Activated naive CD4-positive, alpha-beta T cell treated with anti-CD3 and anti-CD28 coated beads, Interleukin-2, amount 50 U/mL, for 72 hours (primary cell): ENCODE results near the gene NTSR2. TPM values are rescaled to one million over a fixed set of nuclear protein-coding genes. Genes with fewer than 3 reads are reported as not detected.
"Not testable (repeated sequence)": the region's sequence is repeated elsewhere in the genome, so short reads cannot be mapped to it uniquely, and the experiment has no call there.

Experiments
- ATAC-seq, 2 donors: fragments of 150-1000 bp; cut with Tn5 transposase; 2 replicates each; pipeline ENCODE4 v1.10.0; 2021; ENCODE audit warnings: mild to moderate bottlenecking in 2 of 2, moderate library complexity in 2 of 2
- DNase-seq, 2 donors: peaks; one replicate each; pipeline ENCODE4 v3.0.0; 2021 to 2022; ENCODE audit warnings: low spot score in 2 of 2
- H3K27ac Mint-ChIP-seq, 2 donors: one replicate each; pipeline ENCODE4 v1.8.0; 2022; ENCODE audit warnings: mild to moderate bottlenecking in 2 of 2, mixed read lengths in 2 of 2
- H3K36me3 Mint-ChIP-seq, 2 donors: one replicate each; pipeline ENCODE4 v1.8.0; 2022; ENCODE audit warnings: mixed read lengths in 2 of 2
- H3K9me3 Mint-ChIP-seq, 2 donors: one replicate each; pipeline ENCODE4 v1.8.0; 2022; ENCODE audit warnings: mixed read lengths in 2 of 2
- total RNA-seq, 2 donors: library from RNA; stranded (reverse); gene quantifications; one replicate each; pipeline ENCODE4 v1.2.3, GENCODE V29; 2022

Gene NTSR2
- total RNA-seq, 2 donors from 2014 or later, result not detected

DNA sequence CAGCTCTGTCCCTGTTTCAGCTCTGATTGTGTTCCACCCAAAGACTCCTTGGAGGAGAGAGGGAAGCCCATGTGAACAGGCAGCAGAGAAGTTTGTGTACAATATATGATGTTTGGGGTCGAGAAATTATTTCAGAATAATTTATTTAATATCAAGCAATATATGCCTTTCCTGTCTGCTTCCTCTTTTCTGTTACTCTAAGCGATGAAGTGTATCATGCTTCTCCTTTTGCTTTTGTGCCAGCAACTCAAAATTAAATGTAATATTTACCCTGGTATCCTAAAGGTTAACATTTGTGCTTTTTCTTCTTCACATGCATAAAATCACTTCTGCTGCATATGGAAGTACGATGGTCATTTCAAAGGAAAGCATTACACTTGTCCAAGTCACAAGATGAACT lies 2.4 kb upstream of the NTSR2 start:
- no peak for DNase-seq
- H3K9me3 Mint-ChIP-seq, result peaks cover 5 to 6% of the 10 kb centered on the region in 2 donors
- no peak for ATAC-seq

DNA sequence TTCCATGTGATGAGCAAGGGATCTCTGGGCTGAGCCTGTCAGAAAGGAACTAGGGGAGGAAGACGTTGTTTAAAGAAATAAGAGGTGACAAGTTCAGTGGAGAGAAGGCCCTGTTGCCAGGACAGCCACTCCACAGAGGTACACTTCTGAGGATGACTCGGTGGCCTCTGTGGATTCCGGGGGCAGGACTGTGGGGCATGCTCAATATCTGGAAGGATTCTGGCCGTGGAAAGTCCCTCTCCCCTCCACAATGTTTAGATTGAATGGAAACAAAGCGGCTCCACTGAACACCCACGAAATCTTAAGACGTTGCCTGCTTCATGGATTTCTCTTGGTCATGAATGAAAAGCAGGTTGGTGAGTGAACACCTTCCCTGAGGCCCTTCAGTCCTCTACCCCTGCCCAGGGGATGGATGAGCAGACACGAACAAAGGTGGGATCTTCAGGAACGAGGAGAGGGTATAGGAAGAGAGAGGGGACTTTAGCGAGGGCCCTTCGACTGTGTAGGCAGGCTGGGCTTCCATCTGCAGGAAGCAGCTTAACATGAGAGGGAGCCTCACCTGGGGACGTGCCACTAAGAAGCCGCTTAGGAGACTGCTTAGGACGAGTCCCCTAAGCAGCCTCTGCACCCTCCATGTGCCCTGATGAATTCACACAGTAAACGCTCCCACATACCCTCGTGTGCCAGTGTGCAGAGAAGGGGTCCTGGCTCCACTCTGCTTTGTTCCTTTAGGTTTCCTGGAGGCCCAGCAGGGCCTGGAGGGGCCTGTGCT lies 1.9 kb downstream of the NTSR2 start:
- no peak overlapping the region for H3K27ac Mint-ChIP-seq

More for the DNA sequence above, 2.4 kb upstream of the NTSR2 start:
- Mint-ChIP-seq H3K27ac (no peak overlapping the region), H3K36me3 (peaks cover 7 to 18% of the 10 kb centered on the region in 2 donors)

DNA sequence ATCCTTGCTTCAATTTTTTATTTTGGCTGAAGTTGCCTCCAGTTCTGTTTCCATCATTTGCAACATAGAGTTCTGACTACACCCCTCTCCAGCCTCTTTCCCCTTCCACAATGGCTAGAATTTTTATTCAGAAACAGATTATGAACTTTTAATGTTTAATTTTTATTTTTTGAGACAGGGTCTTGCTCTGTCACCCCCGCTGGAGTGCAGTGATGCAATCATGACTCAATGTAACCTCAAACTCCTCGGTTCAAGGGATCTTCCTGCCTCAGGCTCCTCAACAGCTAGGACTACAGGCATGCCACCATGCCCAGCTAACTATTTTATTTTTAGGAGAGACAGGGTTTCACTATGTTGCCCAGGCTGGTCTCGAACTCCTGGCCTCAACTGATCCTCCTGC lies 2.8 kb downstream of the NTSR2 start:
- DNase-seq (no peak), ATAC-seq (no peak)
- Mint-ChIP-seq H3K9me3 (peaks cover 7 to 13% of the 10 kb centered on the region in 2 donors), H3K27ac (no peak overlapping the region), H3K36me3 (peaks cover 10 to 21% of the 10 kb centered on the region in 2 donors)

More for the DNA sequence above, 1.9 kb downstream of the NTSR2 start:
- ATAC-seq, result no peak
- H3K36me3 Mint-ChIP-seq, result peaks cover 7 to 16% of the 10 kb centered on the region in 2 donors
- DNase-seq, result no peak
- H3K9me3 Mint-ChIP-seq, result peaks cover 5 to 11% of the 10 kb centered on the region in 2 donors

DNA sequence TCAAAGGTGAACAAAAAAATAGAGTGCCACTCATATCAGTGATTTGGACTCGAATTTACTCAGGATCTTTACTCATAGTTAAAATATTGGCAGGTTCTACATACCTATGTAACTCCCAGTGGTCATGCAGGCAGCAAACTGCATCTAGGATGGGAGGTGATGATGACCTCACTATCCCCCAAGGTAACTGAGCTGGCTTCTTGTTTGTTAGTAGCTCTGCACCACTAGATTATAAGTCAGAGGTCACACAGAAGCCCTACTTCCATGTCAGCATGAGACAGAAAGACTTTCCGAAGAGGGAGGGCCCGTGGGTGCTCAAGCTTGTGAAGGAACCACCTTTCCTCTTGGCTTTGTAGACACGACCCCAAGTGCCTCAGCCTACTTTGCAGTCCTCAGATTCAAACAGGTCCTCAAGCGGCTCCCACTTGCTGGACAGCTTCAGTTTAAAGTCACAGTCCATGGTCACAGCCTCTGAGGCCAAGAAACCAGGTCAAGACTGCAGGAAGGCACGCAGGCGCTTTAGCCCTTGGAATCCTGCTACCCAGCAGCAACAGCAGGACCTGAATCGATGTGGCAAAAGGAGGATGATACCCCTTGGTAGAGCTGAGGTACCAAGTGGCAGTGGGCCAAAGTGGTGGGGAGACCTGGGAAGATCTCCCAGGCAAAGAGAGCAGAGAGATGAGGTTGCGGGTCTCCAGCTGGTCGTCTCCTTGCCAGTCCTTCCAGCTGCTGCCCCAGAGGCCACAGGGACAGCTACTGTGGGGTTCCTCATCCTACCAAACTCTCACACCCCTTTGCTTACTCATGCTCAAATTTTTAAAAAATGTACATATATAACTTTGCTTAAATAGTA lies 4.3 kb downstream of the NTSR2 start:
- peaks cover 10 to 17% of the 10 kb centered on the region in 2 donors for H3K9me3 Mint-ChIP-seq
- ATAC-seq (no peak), DNase-seq (no peak)

DNA sequence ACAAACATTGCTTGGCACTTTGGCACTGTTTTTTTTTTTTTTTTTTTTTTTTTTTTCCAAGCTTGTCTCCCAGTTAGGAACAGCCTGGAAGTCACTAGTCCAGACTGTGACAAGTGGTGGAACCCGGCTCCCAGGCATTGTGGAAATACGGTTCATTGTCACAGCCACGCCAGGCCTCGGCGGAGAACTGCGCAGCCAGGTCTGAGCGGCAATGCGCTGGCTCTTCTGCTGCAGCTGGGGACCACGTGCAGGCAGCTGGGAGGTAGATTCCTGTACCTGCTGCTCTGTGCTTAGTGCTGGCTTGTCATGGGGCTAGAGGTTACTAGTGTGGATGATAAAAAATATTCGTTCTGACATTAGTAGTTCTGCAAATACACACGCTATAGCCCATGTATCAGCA lies 5.0 kb downstream of the NTSR2 start:
- Mint-ChIP-seq H3K36me3 (peaks cover 14 to 19% of the 10 kb centered on the region in 2 donors), H3K9me3 (peaks cover 6 to 11% of the 10 kb centered on the region in 2 donors), H3K27ac (no peak overlapping the region)
- no peak for DNase-seq
- ATAC-seq, result no peak

More for the DNA sequence above, 4.3 kb downstream of the NTSR2 start:
- Mint-ChIP-seq H3K36me3 (peaks cover 14 to 26% of the 10 kb centered on the region in 2 donors), H3K27ac (no peak overlapping the region)

DNA sequence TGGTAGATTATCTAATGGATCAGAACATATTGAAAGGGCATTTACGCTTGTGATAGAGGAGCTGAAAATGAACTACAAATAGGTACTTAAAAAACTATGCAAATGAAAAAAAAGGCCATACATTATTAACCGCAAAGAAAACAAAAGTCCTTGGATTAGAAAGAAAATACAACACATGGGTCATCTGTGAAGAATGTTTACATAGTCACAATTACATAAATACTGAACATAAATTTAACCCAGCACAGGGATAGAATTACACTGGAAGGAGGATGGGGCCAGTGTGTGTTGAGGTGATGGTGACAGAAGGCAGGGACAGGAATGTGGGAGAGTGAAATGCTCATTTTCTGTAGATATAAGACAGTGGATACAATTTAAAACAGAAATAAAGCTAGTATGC lies 6.6 kb downstream of the NTSR2 start:
- Mint-ChIP-seq H3K9me3 (peaks cover 6 to 11% of the 10 kb centered on the region in 2 donors), H3K36me3 (peaks cover 9 to 14% of the 10 kb centered on the region in 2 donors), H3K27ac (no peak overlapping the region)
- no peak for DNase-seq
- ATAC-seq, result no peak

DNA sequence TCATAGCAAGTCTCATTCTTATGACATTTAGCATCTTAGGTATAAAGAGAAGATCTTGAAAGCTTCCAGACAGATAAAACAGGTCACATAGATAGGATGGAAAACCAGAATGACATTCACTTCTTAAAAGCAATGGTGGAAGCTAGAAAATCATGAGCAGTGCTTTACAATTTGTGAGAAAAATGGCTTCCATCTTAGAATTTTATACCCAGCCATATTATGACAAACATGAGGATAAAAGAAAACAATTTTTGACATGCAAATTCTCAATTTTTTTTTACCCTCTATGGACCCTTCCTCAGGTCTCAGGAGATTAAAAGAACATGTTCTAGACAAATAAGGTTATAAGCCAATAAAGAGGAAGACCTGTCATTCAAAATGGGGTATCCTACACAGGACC lies 7.1 kb downstream of the NTSR2 start:
- ATAC-seq (no peak), DNase-seq (no peak)
- peaks cover 7 to 13% of the 10 kb centered on the region in 2 donors for H3K36me3 Mint-ChIP-seq
- H3K27ac Mint-ChIP-seq, result no peak overlapping the region
- H3K9me3 Mint-ChIP-seq, result peaks cover 6 to 11% of the 10 kb centered on the region in 2 donors

DNA sequence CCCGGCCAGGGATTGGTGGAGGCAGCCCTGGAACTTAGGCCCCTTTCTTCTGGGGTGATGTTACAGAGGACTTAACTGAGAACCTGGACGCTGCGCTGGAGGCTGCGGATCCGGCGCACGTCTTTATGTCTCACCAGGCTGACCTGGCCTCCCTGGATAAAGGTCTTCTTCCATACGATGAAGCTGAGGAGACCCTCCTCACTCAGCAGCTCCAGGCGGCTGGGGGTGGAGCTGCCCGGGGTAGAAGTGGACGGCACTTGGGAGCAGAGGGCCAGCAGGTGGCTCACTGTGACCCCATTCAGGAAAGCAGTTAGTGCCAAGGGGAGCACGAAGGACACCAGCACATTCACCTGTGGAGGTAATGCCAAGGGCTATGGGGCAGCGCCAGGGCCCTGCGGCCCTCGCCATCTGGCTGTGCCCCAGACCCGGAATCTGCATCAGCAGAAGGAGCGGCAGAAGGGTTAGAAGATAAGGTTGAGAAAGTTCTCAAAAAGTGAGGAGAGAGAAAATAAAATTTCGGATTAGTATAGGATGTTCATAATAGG lies 8.0 kb downstream of the NTSR2 start:
- no peak for DNase-seq
- ATAC-seq, result no peak
- Mint-ChIP-seq H3K27ac (no peak overlapping the region), H3K9me3 (peaks cover 6 to 11% of the 10 kb centered on the region in 2 donors), H3K36me3 (peaks cover 7 to 13% of the 10 kb centered on the region in 2 donors)

DNA sequence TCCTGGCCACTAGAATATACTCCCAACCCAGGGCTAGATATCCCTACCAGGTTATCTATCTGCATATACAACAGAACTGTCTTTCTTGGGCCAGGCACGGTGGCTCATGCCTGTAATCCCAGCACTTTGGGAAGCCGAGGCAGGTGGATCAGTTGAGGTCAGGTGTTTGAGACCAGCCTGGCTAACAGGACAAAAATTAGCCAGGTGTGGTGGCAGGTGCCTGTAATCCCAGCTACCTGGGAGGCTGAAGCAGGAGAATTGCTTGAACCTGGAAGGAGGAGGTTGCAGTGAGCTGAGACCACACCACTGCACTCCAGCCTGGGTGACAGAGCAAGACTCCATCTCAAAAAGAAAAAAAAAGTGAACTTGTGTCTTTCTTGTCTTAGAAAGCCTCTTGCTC lies 9.6 kb downstream of the NTSR2 start:
- ATAC-seq, DNase-seq, H3K27ac Mint-ChIP-seq: not testable (repeated sequence)
- H3K36me3 Mint-ChIP-seq, result peaks cover 7 to 13% of the 10 kb centered on the region in 2 donors
- H3K9me3 Mint-ChIP-seq, result peaks cover 6 to 11% of the 10 kb centered on the region in 2 donors

DNA sequence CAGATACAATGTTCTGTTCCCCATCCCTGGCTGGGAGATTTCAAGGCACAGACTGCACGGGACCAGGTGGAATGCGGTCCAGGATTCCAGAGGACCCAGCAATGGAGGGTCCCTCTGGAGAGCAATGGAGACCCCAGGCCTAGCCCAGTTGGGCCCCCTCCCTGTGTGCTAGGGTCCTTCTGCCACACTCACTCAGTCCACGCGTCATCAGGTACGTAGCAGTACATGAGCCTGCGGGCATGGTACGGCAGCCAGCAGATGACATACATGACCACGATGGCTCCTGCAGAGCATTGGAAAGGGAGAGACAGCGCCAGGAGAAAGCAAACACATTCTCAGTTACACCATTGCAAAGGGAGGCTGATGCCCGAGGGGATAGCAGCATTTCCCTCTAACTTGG lies 10.1 kb downstream of the NTSR2 start:
- no peak overlapping the region for H3K27ac Mint-ChIP-seq
- ATAC-seq (no peak), DNase-seq (no peak)
- peaks cover 6 to 11% of the 10 kb centered on the region in 2 donors for H3K9me3 Mint-ChIP-seq
- peaks cover 7 to 13% of the 10 kb centered on the region in 2 donors for H3K36me3 Mint-ChIP-seq

DNA sequence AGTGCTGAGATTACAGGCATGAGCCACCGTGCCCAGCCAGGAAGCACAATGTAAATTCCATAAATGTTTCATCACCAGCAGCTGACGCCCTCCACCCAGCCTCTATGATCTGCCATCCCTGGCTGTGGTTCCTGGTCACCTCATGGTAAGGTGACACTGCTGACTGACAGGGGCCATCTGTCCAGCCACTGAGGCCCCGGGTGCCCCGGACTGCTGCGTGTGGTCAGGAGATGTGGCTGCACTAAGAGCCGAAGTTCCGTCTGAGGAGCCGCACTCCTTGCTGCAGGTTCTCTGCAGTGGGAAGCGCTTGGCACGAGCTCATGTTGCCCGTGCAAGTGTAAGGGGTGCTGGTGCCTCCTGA lies 10.9 kb downstream of the NTSR2 start:
- Mint-ChIP-seq H3K36me3 (peaks cover 7 to 13% of the 10 kb centered on the region in 2 donors), H3K27ac (no peak overlapping the region), H3K9me3 (peaks cover 6 to 11% of the 10 kb centered on the region in 2 donors)
- DNase-seq (peak in 1 of 2 donors; percentile 35), ATAC-seq (no peak)

DNA sequence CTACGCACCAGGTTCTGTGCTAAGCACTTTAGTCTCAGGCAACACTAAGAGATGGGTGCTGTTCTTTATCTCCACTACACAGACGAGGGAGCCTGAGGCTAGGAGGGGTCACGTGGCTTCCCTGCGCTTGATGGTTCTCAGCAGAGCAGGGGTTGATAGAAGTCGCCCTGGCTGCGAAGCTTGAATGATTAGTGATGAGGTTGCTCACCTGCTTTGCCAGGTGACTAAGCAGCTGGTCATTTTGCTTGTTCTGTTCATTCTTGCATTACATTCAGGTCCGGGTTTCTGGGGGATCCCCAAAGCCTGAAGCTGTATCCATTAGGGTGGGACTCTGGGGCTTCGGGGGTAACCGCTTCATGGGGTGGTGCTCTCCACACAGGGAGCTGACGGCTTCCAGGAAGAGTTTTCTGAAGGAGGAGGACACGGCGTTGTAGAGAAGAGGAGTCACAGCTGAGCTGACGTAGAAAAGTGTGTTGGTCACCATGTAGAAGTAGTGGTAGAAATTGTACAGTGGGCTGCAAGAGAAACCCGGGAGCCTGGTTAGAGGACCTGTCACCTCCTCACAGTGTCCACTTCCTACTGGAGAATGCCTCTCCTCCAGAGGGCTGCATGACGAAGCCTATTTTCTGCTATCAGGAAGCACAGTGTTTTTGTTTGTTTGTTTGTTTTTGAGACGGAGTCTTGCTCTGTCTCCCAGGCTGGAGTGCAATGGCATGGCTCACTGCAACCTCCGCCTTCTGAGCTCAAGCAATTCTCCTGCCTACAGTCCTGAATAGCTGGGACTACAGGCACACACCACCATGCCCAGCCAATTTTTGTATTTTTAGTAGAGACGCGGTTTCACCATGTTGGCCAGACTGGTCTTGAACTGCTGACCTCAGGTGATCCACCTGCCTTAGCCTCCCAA lies 11.5 kb downstream of the NTSR2 start:
- DNase-seq, result peak in 1 of 2 donors; percentile 40
- H3K9me3 Mint-ChIP-seq, result peaks cover 6 to 10% of the 10 kb centered on the region in 2 donors
- no peak for ATAC-seq
- H3K36me3 Mint-ChIP-seq, result peaks cover 7 to 13% of the 10 kb centered on the region in 2 donors
- no peak overlapping the region for H3K27ac Mint-ChIP-seq

DNA sequence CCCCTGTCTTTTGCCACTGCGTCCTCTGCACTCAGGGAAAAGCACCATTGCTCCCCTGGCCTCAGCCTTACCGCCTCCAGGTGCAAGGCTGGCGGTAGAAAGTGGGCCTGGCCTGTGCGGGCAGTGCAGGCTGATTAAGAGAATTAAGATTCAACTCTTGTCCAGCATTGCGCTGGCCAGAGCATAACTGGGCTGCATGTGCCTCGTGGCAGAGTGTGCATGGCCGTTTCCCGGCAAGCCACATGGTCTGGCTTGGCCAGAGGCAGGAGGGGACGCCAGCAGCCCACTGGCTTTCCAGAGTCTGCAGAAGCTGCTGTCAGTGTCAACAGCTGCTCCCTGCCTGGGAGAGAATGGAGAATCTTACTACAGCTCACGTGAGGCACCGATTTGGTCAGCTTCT lies 12.3 kb downstream of the NTSR2 start:
- H3K27ac Mint-ChIP-seq, result no peak overlapping the region
- H3K9me3 Mint-ChIP-seq, result peaks cover 4 to 6% of the 10 kb centered on the region in 2 donors
- H3K36me3 Mint-ChIP-seq, result peaks cover 6 to 7% of the 10 kb centered on the region in 2 donors
- ATAC-seq (no peak), DNase-seq (peak in 1 of 2 donors; percentile 31)

DNA sequence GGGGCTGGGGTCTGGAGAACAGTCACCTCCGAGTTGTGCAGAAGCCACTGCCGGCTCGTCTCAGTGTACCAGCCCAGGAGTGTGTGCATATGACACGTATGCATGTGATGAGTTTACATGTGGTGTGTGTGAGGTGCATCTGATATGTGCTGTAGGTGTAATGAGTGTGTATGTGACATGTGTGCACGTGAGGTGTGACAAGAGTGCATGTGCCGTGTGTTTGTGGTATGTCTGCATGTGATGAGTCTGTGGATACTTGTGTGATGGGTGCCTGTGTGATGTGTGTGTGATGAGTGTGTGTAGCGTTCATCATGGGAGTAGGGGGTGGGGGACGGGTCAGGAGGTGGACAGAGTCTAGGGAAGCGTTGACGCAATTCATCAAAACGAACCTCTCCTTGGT lies 12.8 kb downstream of the NTSR2 start:
- H3K36me3 Mint-ChIP-seq, result peaks cover 4 to 5% of the 10 kb centered on the region in 2 donors
- ATAC-seq, result no peak
- peaks cover 3 to 4% of the 10 kb centered on the region in 2 donors for H3K9me3 Mint-ChIP-seq
- no peak for DNase-seq
- no peak overlapping the region for H3K27ac Mint-ChIP-seq

DNA sequence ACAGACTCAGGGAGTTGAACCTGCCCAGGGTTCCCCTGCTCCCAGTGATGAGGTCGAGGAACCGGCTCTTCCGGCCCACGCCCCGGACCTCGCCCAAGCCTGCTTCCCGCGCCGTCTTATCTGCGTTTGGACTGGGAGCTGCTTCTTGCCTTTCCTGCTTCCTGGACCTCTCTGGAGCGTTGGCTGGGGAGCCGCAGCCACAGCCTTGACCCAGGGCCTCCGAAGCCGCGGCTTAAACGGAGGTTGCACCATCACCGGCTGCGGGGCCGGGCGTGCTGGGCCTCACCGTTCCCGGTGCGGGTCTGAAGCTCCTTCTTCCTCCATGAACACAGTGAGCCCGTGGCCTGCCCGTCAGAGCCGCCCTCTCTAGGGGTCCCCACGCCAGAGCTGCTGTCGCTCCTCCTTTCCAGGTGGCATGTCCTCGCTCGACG lies 13.3 kb downstream of the NTSR2 start:
- DNase-seq, result peak in 1 of 2 donors; percentile 47
- H3K27ac Mint-ChIP-seq, result no peak overlapping the region
- H3K36me3 Mint-ChIP-seq, result no peaks in the 10 kb centered on the region
- no peak for ATAC-seq
- H3K9me3 Mint-ChIP-seq, result no peaks in the 10 kb centered on the region

DNA sequence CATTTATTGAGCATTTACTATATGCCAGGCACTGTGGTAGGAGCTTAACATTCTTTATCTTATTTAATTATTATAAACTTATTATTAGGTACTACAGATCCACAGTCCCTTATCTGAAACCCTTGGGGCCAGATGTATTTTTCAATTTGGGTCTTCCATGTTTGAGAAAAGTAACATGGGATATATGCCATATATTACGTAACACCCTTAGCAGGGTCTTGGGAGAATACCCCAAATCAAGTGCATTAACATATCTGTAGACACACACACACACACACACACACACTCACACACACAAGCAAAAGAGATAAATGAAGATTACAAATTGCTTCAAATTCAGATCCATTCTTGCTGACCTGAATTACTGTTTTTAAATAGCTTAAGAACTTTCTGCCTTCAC lies 13.7 kb downstream of the NTSR2 start:
- H3K36me3 Mint-ChIP-seq, result no peaks in the 10 kb centered on the region
- H3K27ac Mint-ChIP-seq, result no peak overlapping the region
- DNase-seq (no peak), ATAC-seq (no peak)
- H3K9me3 Mint-ChIP-seq, result no peaks in the 10 kb centered on the region
